ENCODE data around the gene GTF2IRD1. TPM values are rescaled to one million over a fixed set of nuclear protein-coding genes. Genes with fewer than 3 reads are reported as not detected.
"Not testable (repeated sequence)": the region's sequence is repeated elsewhere in the genome, so short reads cannot be mapped to it uniquely, and the experiment has no call there.

Gene GTF2IRD1
- total RNA-seq, 1 donor from 2014 or later = 0.67 TPM

- H3K4me1 Mint-ChIP-seq = no peaks in the 10 kb centered on the region
- H3K27me3 Mint-ChIP-seq = no peaks in the 10 kb centered on the region
- no peaks in the 10 kb centered on the region for H3K36me3 Mint-ChIP-seq (ENCODE audit: low read depth)
- ChIA-PET CTCF (no interaction called here), POLR2A (no interaction called here)
- TF ChIP-seq CTCF (IDR thresholded peaks at IDR 0.05) = no peak
- no peak for DNase-seq
- H3K27ac Mint-ChIP-seq = no peak overlapping the region
- intact Hi-C loops (cut with micrococcal nuclease) = no loop called here
- peaks cover 3% of the 10 kb centered on the region for H3K9me3 Mint-ChIP-seq
- ATAC-seq (ENCODE audit: low read depth) = no peak
- no peak overlapping the region for H3K4me3 Mint-ChIP-seq
Measured at GRCh38 chr7:74493295-74493694, 39.6 kb downstream of the GTF2IRD1 start.

GRCh38 chr7:74494076-74494548 lies 40.4 kb downstream of the GTF2IRD1 start:
- H3K4me3 Mint-ChIP-seq = no peak overlapping the region
- no peak for DNase-seq
- H3K27ac Mint-ChIP-seq = no peak overlapping the region
- H3K27me3 Mint-ChIP-seq = no peaks in the 10 kb centered on the region
- TF ChIP-seq CTCF (IDR thresholded peaks at IDR 0.05) = no peak
- peaks cover 3% of the 10 kb centered on the region for H3K9me3 Mint-ChIP-seq
- H3K36me3 Mint-ChIP-seq (ENCODE audit: low read depth) = no peaks in the 10 kb centered on the region
- H3K4me1 Mint-ChIP-seq = no peaks in the 10 kb centered on the region
- CTCF ChIA-PET = no interaction called here
- intact Hi-C loops (cut with micrococcal nuclease) = no loop called here
- ATAC-seq (ENCODE audit: low read depth) = no peak
- POLR2A ChIA-PET = interaction anchor here (0.6 kb wide), 1 partner anchor 95 kb away, joined by 4 read pairs; no protein-coding TSS in a partner anchor

- H3K4me1 Mint-ChIP-seq = peaks cover 1% of the 10 kb centered on the region
- H3K4me3 Mint-ChIP-seq = no peak overlapping the region
- no peak overlapping the region for H3K27ac Mint-ChIP-seq
- H3K36me3 Mint-ChIP-seq (ENCODE audit: low read depth) = no peaks in the 10 kb centered on the region
- ChIA-PET POLR2A (no interaction called here), CTCF (no interaction called here)
- H3K9me3 Mint-ChIP-seq = peaks cover 3% of the 10 kb centered on the region
- DNase-seq (no peak), ATAC-seq (ENCODE audit: low read depth) (no peak)
- no peaks in the 10 kb centered on the region for H3K27me3 Mint-ChIP-seq
- intact Hi-C loops (cut with micrococcal nuclease) = no loop called here
- TF ChIP-seq CTCF (IDR thresholded peaks at IDR 0.05) = no peak
Measured at GRCh38 chr7:74495112-74496086, 41.7 kb downstream of the GTF2IRD1 start.

- H3K9me3 Mint-ChIP-seq = peaks cover 3% of the 10 kb centered on the region
- H3K27ac Mint-ChIP-seq = no peak overlapping the region
- no peak for TF ChIP-seq CTCF (IDR thresholded peaks at IDR 0.05)
- ChIA-PET POLR2A (no interaction called here), CTCF (no interaction called here)
- H3K27me3 Mint-ChIP-seq = no peaks in the 10 kb centered on the region
- intact Hi-C loops (cut with micrococcal nuclease) = no loop called here
- ATAC-seq (ENCODE audit: low read depth) (no peak), DNase-seq (no peak)
- H3K4me3 Mint-ChIP-seq = no peak overlapping the region
- peaks cover 3% of the 10 kb centered on the region for H3K4me1 Mint-ChIP-seq
- H3K36me3 Mint-ChIP-seq (ENCODE audit: low read depth) = no peaks in the 10 kb centered on the region
Measured at GRCh38 chr7:74496272-74496671, 42.6 kb downstream of the GTF2IRD1 start.

GRCh38 chr7:74496773-74497172 lies 43.1 kb downstream of the GTF2IRD1 start:
- not testable (repeated sequence) for H3K36me3 Mint-ChIP-seq (ENCODE audit: low read depth); ATAC-seq (ENCODE audit: low read depth)

More at GRCh38 chr7:74496773-74497172, 43.1 kb downstream of the GTF2IRD1 start:
- H3K9me3 Mint-ChIP-seq; H3K27me3 Mint-ChIP-seq; H3K4me1 Mint-ChIP-seq; H3K4me3 Mint-ChIP-seq; H3K27ac Mint-ChIP-seq; intact Hi-C loops (cut with micrococcal nuclease); DNase-seq; POLR2A ChIA-PET; CTCF ChIA-PET: not testable (repeated sequence)
